Adrenal gland (tissue), 12 donors: ENCODE data around the gene TMIGD2. TPM values are rescaled to one million over a fixed set of nuclear protein-coding genes. Genes with fewer than 3 reads are reported as not detected.

Experiments used
- DNase-seq, 7 donors: peaks; one replicate each; pipeline ENCODE4 v3.0.0-alpha.2; 2019 to 2020
- H3K27ac ChIP-seq, 5 donors: fragments of 200-600 bp; sonication (generic) in 4 of 5; 1 replicate in 3 of 5; 2 replicates in 2 of 5; pipeline versions ENCODE4 v1.5.1 to v1.8.0; 2016 to 2020; ENCODE audit warnings: mild to moderate bottlenecking in 1 of 5
- H3K27me3 ChIP-seq: fragments of 200-600 bp; 2 replicates; pipeline ENCODE4 v1.8.0; 2021
- H3K36me3 ChIP-seq, 2 donors: fragments of 200-600 bp; replicated peaks in 1 of 2; 1 replicate in 1 of 2; 2 replicates in 1 of 2; pipeline versions ENCODE4 v1.5.1 to v1.8.0; 2018 to 2022
- H3K4me1 ChIP-seq, 2 donors: fragments of 200-600 bp; replicated peaks in 1 of 2; 1 replicate in 1 of 2; 2 replicates in 1 of 2; pipeline versions ENCODE4 v1.5.1 to v1.8.0; 2018 to 2021
- H3K4me3 ChIP-seq, 4 donors: fragments of 200-600 bp; sonication (generic) in 3 of 4; one replicate each; pipeline ENCODE4 v1.5.1; 2016 to 2018
- H3K9me3 ChIP-seq, 3 donors: fragments of 200-600 bp; sonication (generic) in 1 of 3; replicated peaks in 1 of 3; 1 replicate in 2 of 3; 2 replicates in 1 of 3; pipeline versions ENCODE4 v1.5.1 to v1.8.0; 2016 to 2021
- CTCF ChIP-seq, 6 experiments: fragments of 450-650 bp in 4 of 6; fragments of 200-600 bp in 2 of 6; sonication (generic) in 1 of 6; IDR thresholded peaks; 1 replicate in 5 of 6; 2 replicates in 1 of 6; pipeline versions ENCODE4 v1.5.1 to v1.8.0; 2016 to 2021; ENCODE audit warnings: antibody characterized with exemption in 6 of 6, mild to moderate bottlenecking in 2 of 6, moderate library complexity in 1 of 6
- POLR2A ChIP-seq, 2 donors: fragments of 450-650 bp; IDR thresholded peaks; one replicate each; pipeline ENCODE4 v1.6.1; 2017; ENCODE audit warnings: antibody characterized with exemption in 2 of 2, mild to moderate bottlenecking in 2 of 2, moderate library complexity in 1 of 2
- WGBS, 4 donors: extraction: QIAGEN DNeasy Blood & Tissue Kit in 2 of 4; methylation state at CpG; one replicate each; pipeline versions ENCODE4 v1.1.5 to v1.1.7; 2013 to 2017; 5-methylcytosine and 5-hydroxymethylcytosine counted together
- intact Hi-C, 2 donors: fragments of 100-400 bp; cut with DNase I; formaldehyde crosslinking; loops; one replicate each; pipeline versions ENCODE4 v1.14.1 to v1.15.0; 2022 to 2023
- polyA plus RNA-seq, 3 donors: library from polyadenylated mRNA; stranded (reverse); fragments of 200-250 nt in 2 of 3; fragments of 350-450 nt in 1 of 3; fragmentation: Illumina TruSeq in 1 of 3; extraction: RNeasy Lipid Tissue Mini Kit (QIAGEN cat#74804) in 1 of 3; gene quantifications; one replicate each; pipeline ENCODE4 v1.2.3, GENCODE V29; 2013 to 2014
- total RNA-seq, 9 donors: library from RNA; depleted of rRNA in 4 of 9; stranded (reverse); fragments of >200 nt in 4 of 9; fragments of 120-200 nt in 1 of 9; fragmentation: NEBNext Ultra II Directional in 1 of 9; extraction: Animal tissue kit (Norgen Biotek cat#: 25700) in 1 of 9; gene quantifications; one replicate each; pipeline versions ENCODE4 v1.1.0 to v1.2.4, GENCODE V29; 2013 to 2023
- donor health status: healthy with polysubstance abuse.
- donor health status: Bipolar disorder and iron deficiency.
- donor health status: DM: yes; HTN: yes; CAD: no.
- donor health status: DM: no; HTN: no; CAD: no.
- donor health status: DM: no; HTN: no; CAD: no.
- donor health status: DM: yes; HTN: yes; CAD: no.

The TMIGD2 gene
- total and polyA plus RNA-seq, 12 donors = 0.17 to 0.25 (median 0.24) TPM; not detected in 9

DNA sequence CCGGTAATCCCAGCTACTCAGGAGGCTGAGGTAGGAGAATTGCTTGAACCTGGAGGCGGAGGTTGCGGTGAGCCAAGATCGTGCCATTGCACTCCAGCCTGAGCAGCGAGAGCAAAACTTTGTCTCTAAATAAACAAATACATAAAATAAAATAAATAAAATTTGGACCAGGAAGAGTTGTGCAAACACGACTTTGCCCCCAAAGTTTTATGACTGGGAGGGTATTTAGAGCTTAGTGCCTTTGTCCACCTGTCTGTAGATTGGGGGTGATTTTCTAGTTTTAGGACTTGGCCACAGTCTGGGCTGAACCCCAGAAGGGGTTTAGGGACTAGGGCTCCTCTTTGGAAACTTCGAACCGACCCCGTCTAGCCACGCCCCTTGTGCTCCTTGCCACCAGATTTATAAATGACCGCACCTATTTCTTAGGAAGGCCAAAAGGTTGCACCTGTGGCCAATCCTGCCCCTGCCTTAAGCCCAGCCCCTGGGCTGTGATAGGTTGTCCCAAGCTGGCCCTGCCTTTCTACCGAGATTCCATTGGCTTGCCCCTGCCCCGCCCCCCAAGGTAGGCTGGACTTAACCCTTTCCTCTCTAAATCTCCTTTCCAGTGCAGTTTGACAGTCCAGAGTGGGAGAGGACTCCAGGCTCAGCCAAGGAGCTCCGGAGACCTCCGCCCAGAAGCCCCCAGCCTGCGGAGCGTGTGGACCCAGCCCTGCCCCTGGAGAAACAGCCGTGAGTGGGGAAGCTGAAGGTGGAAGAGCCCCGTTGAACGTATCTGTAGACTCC is 17.8 kb downstream of the TMIGD2 start:
- WGBS, 4 donors = 35 to 46% (median 38%) methylated on average over 16 to 20 of the region's 20 CpGs
- Histone ChIP-seq H3K4me1 (peaks cover 3 to 5% of the 10 kb centered on the region in 2 donors), H3K27ac (no peak overlapping the region), H3K27me3 (peaks cover 15% of the 10 kb centered on the region), H3K9me3 (no peaks in the 10 kb centered on the region), H3K36me3 (no peaks in the 10 kb centered on the region), H3K4me3 (no peak overlapping the region)
- no peak for DNase-seq
- intact Hi-C loops = no loop called here
- TF ChIP-seq POLR2A (IDR thresholded peaks at IDR 0.05) = no peak
- no peak for TF ChIP-seq CTCF (IDR thresholded peaks at IDR 0.05)

DNA sequence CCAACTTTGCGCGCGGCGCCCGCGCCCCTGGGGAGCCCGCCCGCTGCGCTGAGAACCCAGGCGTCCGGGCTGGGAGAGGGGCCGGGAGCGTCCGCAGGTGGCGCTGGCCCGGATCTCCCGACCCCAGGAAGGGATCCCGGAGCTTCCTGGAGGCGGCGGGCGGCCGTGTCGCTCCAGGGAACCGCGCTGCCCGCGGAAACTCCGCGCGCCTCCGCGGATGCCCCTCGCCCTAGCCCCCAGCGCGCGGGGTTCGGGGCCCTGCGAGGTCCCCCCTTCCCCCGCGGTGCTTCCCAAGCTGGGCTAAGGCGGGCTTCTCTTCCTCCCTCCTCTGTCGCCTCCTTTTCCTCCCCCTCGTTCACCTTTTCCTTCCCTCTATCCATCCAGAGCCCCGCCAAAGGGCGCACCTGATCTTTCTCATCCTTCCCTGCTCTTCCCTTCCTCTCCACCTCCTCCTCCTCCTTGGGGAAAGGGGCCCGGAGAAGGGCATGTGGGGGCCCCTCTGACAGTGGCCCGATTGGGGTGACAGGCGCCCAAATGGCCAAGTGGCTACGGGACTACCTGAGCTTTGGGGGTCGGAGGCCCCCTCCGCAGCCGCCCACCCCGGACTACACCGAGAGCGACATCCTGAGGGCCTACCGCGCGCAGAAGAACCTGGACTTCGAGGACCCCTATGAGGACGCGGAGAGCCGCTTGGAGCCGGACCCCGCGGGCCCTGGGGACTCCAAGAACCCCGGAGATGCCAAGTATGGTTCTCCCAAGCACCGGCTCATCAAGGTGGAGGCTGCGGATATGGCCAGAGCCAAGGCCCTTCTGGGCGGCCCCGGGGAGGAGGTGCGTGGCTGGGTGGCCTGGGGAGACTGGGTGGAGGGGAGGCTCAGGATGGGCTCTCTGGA is 22.4 kb downstream of the TMIGD2 start:
- H3K9me3 ChIP-seq = no peaks in the 10 kb centered on the region
- DNase-seq = no peak
- peaks cover 25% of the 10 kb centered on the region for H3K27me3 ChIP-seq

GRCh38 chr19:4279267-4279529 is 23.0 kb downstream of the TMIGD2 start:
- Histone ChIP-seq H3K4me1 (peaks cover 12 to 13% of the 10 kb centered on the region in 2 donors), H3K27ac (no peak overlapping the region), H3K4me3 (peak overlapping the region in 2 of 4 donors; percentile 6 to 41), H3K36me3 (no peaks in the 10 kb centered on the region), H3K27me3 (peaks cover 25% of the 10 kb centered on the region), H3K9me3 (no peaks in the 10 kb centered on the region)
- DNase-seq = no peak
- TF ChIP-seq CTCF (IDR thresholded peaks at IDR 0.05) (no peak), POLR2A (IDR thresholded peaks at IDR 0.05) (no peak)
- intact Hi-C loops = no loop called here
- WGBS, 4 donors = 0 to 1% (median 1%) methylated on average over 11 to 27 of the region's 30 CpGs; no CpG with 5 or more reads in 1 of the 4 donors

More for the DNA sequence above, 22.4 kb downstream of the TMIGD2 start:
- peak overlapping the region in 2 of 4 donors; percentile 6 to 41 for H3K4me3 ChIP-seq
- 1 to 3% (median 2%) methylated on average over 11 to 71 of the region's 71 CpGs for WGBS, 4 donors
- H3K36me3 ChIP-seq = no peaks in the 10 kb centered on the region
- no peak overlapping the region for H3K27ac ChIP-seq
- intact Hi-C loops = no loop called here
- peaks cover 9 to 12% of the 10 kb centered on the region in 2 donors for H3K4me1 ChIP-seq
- TF ChIP-seq POLR2A (IDR thresholded peaks at IDR 0.05) (no peak), CTCF (IDR thresholded peaks at IDR 0.05) (no peak)
